Measurements from ENCODE around the gene NCOA5. TPM values are rescaled to one million over a fixed set of nuclear protein-coding genes. Genes with fewer than 3 reads are reported as not detected.

Gene NCOA5
- total and polyA plus RNA-seq, 2 donors from 2014 or later, result 15.4 to 28.3 TPM

GRCh38 chr20:46050885-46051284 is 38.9 kb downstream of the NCOA5 start:
- FAIRE-seq (no peak), DNase-seq (no peak)
- no peak overlapping the region for H3K9ac ChIP-seq (ENCODE audit: low read length in 3 of 3)
- intact Hi-C loops (cut with DNase I), result no loop called here
- H3K4me1 ChIP-seq (ENCODE audit: control insufficient read depth in 2 of 3, insufficient read depth in 2 of 3, low read depth in 1 of 3, low read length in 3 of 3), result no peaks in the 10 kb centered on the region
- H3K4me3 ChIP-seq (ENCODE audit: low read length in 3 of 3), result no peak overlapping the region
- H3K27ac ChIP-seq (ENCODE audit: low read depth in 2 of 2, low read length in 2 of 2), result no peak overlapping the region
- H3K36me3 ChIP-seq (ENCODE audit: control insufficient read depth in 2 of 3, insufficient read depth in 3 of 3, low read length in 3 of 3), result no peaks in the 10 kb centered on the region
- no peaks in the 10 kb centered on the region for H3K27me3 ChIP-seq (ENCODE audit: control insufficient read depth, insufficient read depth, low read length)
- H3K9me3 ChIP-seq (ENCODE audit: control insufficient read depth in 2 of 3, insufficient read depth in 1 of 3, low read length in 3 of 3), result no peaks in the 10 kb centered on the region
- no peak for TF ChIP-seq CTCF (IDR thresholded peaks at IDR 0.05; ENCODE audit: borderline replicate concordance, extremely low read depth, insufficient read depth)

- Histone ChIP-seq H3K36me3 (ENCODE audit: control insufficient read depth in 2 of 3, insufficient read depth in 3 of 3, low read length in 3 of 3) (no peaks in the 10 kb centered on the region), H3K27ac (ENCODE audit: low read depth in 2 of 2, low read length in 2 of 2) (no peak overlapping the region), H3K9me3 (ENCODE audit: control insufficient read depth in 2 of 3, insufficient read depth in 1 of 3, low read length in 3 of 3) (no peaks in the 10 kb centered on the region), H3K4me1 (ENCODE audit: control insufficient read depth in 2 of 3, insufficient read depth in 2 of 3, low read depth in 1 of 3, low read length in 3 of 3) (no peaks in the 10 kb centered on the region), H3K27me3 (ENCODE audit: control insufficient read depth, insufficient read depth, low read length) (no peaks in the 10 kb centered on the region), H3K9ac (ENCODE audit: low read length in 3 of 3) (no peak overlapping the region), H3K4me3 (ENCODE audit: low read length in 3 of 3) (no peak overlapping the region)
- TF ChIP-seq CTCF (IDR thresholded peaks at IDR 0.05; ENCODE audit: borderline replicate concordance, extremely low read depth, insufficient read depth), result no peak
- FAIRE-seq (no peak), DNase-seq (no peak)
- intact Hi-C loops (cut with DNase I), result no loop called here
These were observed 39.3 kb downstream of the NCOA5 start for GRCh38 chr20:46050444-46050843.

GRCh38 chr20:46049815-46050214 is 39.9 kb downstream of the NCOA5 start:
- FAIRE-seq (no peak), DNase-seq (no peak)
- H3K4me3 ChIP-seq (ENCODE audit: low read length in 3 of 3), result no peak overlapping the region
- no peaks in the 10 kb centered on the region for H3K27me3 ChIP-seq (ENCODE audit: control insufficient read depth, insufficient read depth, low read length)
- no peaks in the 10 kb centered on the region for H3K36me3 ChIP-seq (ENCODE audit: control insufficient read depth in 2 of 3, insufficient read depth in 3 of 3, low read length in 3 of 3)
- intact Hi-C loops (cut with DNase I), result no loop called here
- H3K27ac ChIP-seq (ENCODE audit: low read depth in 2 of 2, low read length in 2 of 2), result no peak overlapping the region
- H3K4me1 ChIP-seq (ENCODE audit: control insufficient read depth in 2 of 3, insufficient read depth in 2 of 3, low read depth in 1 of 3, low read length in 3 of 3), result no peaks in the 10 kb centered on the region
- no peak overlapping the region for H3K9ac ChIP-seq (ENCODE audit: low read length in 3 of 3)
- no peak for TF ChIP-seq CTCF (IDR thresholded peaks at IDR 0.05; ENCODE audit: borderline replicate concordance, extremely low read depth, insufficient read depth)
- no peaks in the 10 kb centered on the region for H3K9me3 ChIP-seq (ENCODE audit: control insufficient read depth in 2 of 3, insufficient read depth in 1 of 3, low read length in 3 of 3)

- DNase-seq (no peak), FAIRE-seq (no peak)
- H3K27me3 ChIP-seq (ENCODE audit: control insufficient read depth, insufficient read depth, low read length), result no peaks in the 10 kb centered on the region
- intact Hi-C loops (cut with DNase I), result no loop called here
- no peaks in the 10 kb centered on the region for H3K9me3 ChIP-seq (ENCODE audit: control insufficient read depth in 2 of 3, insufficient read depth in 1 of 3, low read length in 3 of 3)
- TF ChIP-seq CTCF (IDR thresholded peaks at IDR 0.05; ENCODE audit: borderline replicate concordance, extremely low read depth, insufficient read depth), result no peak
- H3K9ac ChIP-seq (ENCODE audit: low read length in 3 of 3), result no peak overlapping the region
- H3K4me1 ChIP-seq (ENCODE audit: control insufficient read depth in 2 of 3, insufficient read depth in 2 of 3, low read depth in 1 of 3, low read length in 3 of 3), result no peaks in the 10 kb centered on the region
- no peak overlapping the region for H3K4me3 ChIP-seq (ENCODE audit: low read length in 3 of 3)
- H3K27ac ChIP-seq (ENCODE audit: low read depth in 2 of 2, low read length in 2 of 2), result no peak overlapping the region
- no peaks in the 10 kb centered on the region for H3K36me3 ChIP-seq (ENCODE audit: control insufficient read depth in 2 of 3, insufficient read depth in 3 of 3, low read length in 3 of 3)
These were observed 40.6 kb downstream of the NCOA5 start for GRCh38 chr20:46049190-46049589.

All from kidney (tissue), 14 donors.